GM19468 (cell line): ENCODE data around the gene RAB17.
"Not testable (repeated sequence)": the region's sequence is repeated elsewhere in the genome, so short reads cannot be mapped to it uniquely, and the experiment has no call there.

ENCODE experiments used
- ATAC-seq: cut with Tn5 transposase; IDR thresholded peaks from one replicate; pipeline ENCODE4 v1.9.1; 2021; ENCODE audit warnings: mild to moderate bottlenecking, moderate library complexity, moderate number of reproducible peaks; ENCODE audit not compliant: unreplicated experiment; ENCODE audit errors: extremely low read depth

Gene RAB17

DNA sequence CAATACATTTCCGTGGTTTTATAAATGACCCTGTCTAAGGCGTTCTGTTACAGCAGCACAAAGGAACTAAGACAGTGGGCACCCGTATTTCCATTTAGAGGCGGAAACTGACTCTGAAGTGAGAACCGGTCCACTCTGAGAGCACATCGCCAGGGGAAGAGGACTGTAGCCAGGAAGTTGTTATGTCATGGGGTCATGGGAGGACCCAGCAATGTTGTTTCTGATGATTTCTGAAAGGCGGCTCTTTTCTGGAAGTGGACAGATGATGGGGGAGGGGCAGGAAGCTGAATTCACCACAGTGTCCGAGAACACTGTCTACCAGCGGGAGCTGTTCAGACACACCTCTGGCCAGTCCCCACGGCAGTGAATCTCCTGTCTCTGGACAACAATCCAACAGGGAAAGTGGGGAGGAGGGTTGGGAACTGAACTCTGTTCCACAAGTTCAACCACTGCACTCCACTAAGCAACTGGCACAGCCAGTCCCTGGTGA is 34.7 kb upstream of the RAB17 start:
- ATAC-seq, result no peak

GRCh38 chr2:237624565-237624964 is 34.0 kb upstream of the RAB17 start:
- ATAC-seq, result no peak

- no peak for ATAC-seq
These were observed 33.2 kb upstream of the RAB17 start for GRCh38 chr2:237623428-237624403.

DNA sequence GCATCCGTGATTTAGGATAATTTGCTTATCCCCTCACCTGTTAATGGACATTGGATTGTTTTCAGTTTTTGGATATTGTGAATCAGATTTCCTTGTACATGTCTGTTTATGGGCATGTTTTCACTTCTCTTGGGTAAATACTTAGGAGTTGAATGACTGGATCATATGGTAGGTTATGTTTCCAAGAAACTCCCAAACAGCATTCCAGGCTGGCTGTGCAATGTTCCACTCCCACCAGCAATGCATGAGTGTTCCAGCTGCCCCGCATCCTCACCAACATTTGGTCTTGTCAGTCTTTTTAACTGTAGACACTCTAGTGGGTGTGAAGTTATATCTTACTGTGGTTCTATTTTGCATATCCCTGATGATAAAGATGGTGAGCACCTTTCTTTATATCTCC is 27.9 kb upstream of the RAB17 start:
- ATAC-seq, result no peak

DNA sequence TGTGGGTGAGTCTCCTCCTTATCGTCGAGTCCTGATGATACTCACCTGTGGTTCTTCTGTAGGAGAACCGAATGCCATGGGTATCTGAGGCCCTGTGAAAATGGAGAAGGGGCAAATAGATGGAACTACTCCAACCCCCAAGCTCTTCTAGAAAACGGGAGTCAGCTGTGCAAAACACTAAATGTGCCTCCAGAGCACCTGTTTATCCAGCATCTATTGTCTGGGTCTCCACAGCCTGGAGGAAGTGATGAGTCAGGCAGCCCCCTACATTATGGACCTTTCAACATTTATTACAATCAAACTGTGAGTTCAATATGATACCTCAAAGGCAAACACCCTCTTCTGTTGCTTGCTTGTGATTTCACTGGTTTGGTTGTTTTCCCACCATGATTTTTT is 27.1 kb upstream of the RAB17 start:
- ATAC-seq, result no peak

- no peak for ATAC-seq
These were observed 26.4 kb upstream of the RAB17 start for GRCh38 chr2:237616734-237617586.

GRCh38 chr2:237616373-237616733 is 25.8 kb upstream of the RAB17 start:
- no peak for ATAC-seq

GRCh38 chr2:237615631-237616249 is 25.2 kb upstream of the RAB17 start:
- ATAC-seq, result no peak

- no peak for ATAC-seq
These were observed 23.7 kb upstream of the RAB17 start for GRCh38 chr2:237614151-237614720.

- no peak for ATAC-seq
These were observed 23.1 kb upstream of the RAB17 start for GRCh38 chr2:237613679-237614078.

- ATAC-seq, result no peak
These were observed 22.2 kb upstream of the RAB17 start for GRCh38 chr2:237612527-237613357.

DNA sequence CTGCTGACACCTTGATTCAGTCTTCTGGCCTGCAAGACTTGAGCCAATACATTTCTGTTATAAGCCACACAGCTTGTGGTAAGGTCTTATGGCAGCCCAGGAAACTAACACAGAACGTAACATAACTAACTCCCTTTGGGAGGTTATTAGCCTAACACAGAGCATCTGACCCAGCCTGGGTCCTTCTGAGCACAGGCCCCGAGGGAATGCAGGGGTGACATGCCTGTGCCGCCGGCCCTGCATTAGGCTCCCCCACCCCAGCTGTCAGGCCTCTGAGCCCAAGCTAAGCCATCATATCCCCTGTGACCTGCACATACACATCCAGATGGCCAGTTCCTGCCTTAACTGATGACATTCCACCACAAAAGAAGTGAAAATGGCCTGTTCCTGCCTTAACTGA is 16.0 kb upstream of the RAB17 start:
- ATAC-seq, result not testable (repeated sequence)

DNA sequence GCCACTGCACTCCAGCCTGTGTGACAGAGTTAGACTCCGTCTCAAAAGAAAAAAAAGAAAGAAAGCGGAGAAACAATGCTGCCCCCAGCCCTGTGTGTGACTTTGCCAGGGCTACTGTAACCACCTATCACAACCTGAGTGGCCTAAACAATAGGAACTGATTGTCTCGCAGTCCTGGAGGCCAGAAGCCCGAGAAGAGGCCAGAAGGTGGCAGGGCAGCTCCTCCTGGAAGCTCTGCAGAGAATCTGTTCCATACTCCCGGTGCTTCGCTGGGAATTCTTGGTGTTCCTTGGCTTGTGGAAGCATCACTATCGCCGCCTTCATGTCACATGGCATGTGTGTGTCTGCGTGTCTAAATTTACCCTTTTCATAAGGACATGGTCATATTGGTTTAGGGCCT is 14.4 kb upstream of the RAB17 start:
- no peak for ATAC-seq

GRCh38 chr2:237604391-237604790 is 13.9 kb upstream of the RAB17 start:
- ATAC-seq, result no peak

DNA sequence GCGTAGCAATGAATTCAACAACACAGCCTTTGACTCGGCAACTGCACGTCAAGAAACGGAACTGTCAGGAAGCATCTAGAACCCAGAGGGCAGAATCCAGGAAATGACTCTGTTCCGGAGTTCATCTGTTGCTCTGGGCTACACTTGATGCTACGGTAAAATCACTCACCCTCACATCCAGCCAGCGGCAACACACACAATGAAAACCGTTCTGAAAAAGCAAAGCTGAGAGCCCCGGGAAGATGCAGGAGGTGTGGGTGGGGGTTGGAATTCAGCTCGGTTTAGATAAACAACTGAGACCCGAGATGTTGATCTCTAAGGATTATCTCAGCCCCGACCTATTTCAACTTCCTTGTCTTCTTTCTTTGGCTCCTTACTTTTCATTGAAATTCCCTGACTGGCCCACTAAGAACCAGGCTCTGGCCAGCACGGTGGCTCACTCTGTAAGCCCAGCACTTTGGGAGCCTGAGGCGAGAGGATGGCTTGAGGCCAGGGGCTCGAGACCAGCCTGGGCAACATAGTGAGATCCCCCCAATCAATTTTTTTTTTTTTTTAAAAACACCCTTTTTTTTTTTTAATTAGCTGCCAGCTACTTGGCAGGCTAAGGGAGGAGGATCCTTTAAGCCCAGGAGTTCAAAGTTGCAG is 13.3 kb upstream of the RAB17 start:
- peak; percentile 63 for ATAC-seq

- ATAC-seq, result no peak
These were observed 12.6 kb upstream of the RAB17 start for GRCh38 chr2:237603049-237603717.

- no peak for ATAC-seq
These were observed 11.9 kb upstream of the RAB17 start for GRCh38 chr2:237602409-237602808.

DNA sequence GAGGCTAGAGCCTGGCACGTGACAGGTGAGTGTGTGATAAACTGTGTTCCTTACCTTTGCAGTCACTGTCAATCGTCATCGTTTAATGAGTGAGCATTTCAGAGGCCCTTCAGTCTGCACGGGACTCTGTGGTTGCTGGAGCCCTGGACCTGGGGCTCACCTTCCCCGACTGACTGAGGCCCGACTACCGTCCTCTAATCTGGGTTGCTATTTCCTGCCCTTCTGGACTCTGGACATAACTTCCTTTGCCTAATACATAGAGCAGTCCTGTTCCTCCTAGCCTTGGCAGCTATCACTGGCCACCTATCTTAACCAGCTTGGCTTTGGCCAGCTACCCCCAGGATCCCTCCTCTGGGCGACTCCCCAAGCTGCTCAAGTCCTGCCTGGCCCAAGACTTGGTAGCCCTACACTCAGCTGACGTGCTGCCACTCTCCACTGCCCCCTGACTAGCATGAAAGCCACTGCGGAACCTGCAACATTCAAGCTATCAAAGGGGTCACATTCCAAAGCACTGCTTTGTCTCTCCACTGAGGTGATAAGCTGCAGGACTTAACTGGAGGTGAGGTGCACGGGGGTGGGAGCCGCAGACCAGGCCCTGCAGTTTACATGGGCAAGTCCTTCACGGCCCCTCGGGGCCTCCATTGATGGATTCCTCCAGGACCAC is 11.1 kb upstream of the RAB17 start:
- ATAC-seq, result no peak
